ENCODE data around the gene LDHA.

The LDHA gene

GRCh38 chr11:18408558-18409291, 14.4 kb downstream of the LDHA start:
- no peak overlapping the region for H3K4me3 Mint-ChIP-seq
- H3K27ac Mint-ChIP-seq = no peak overlapping the region
- no peaks in the 10 kb centered on the region for H3K9me3 Mint-ChIP-seq
- H3K4me1 Mint-ChIP-seq = peaks cover 9% of the 10 kb centered on the region
- peaks cover 32% of the 10 kb centered on the region for H3K36me3 Mint-ChIP-seq (ENCODE audit: low read depth)
- DNase-seq = peak; percentile 27
- H3K27me3 Mint-ChIP-seq = no peaks in the 10 kb centered on the region
- ATAC-seq = peak; percentile 40

GRCh38 chr11:18416459-18416858, 22.1 kb downstream of the LDHA start:
- Mint-ChIP-seq H3K4me1 (peaks cover 11% of the 10 kb centered on the region), H3K27ac (no peak overlapping the region), H3K4me3 (no peak overlapping the region), H3K36me3 (ENCODE audit: low read depth) (no peaks in the 10 kb centered on the region), H3K9me3 (no peaks in the 10 kb centered on the region), H3K27me3 (no peaks in the 10 kb centered on the region)
- DNase-seq = no peak
- no peak for ATAC-seq

GRCh38 chr11:18419040-18419439, 24.7 kb downstream of the LDHA start:
- Mint-ChIP-seq H3K27ac (no peak overlapping the region), H3K36me3 (ENCODE audit: low read depth) (no peaks in the 10 kb centered on the region), H3K9me3 (no peaks in the 10 kb centered on the region), H3K27me3 (no peaks in the 10 kb centered on the region), H3K4me1 (peaks cover 8% of the 10 kb centered on the region), H3K4me3 (no peak overlapping the region)
- DNase-seq (no peak), ATAC-seq (no peak)

GRCh38 chr11:18420067-18420466, 25.7 kb downstream of the LDHA start:
- Mint-ChIP-seq H3K9me3 (no peaks in the 10 kb centered on the region), H3K27ac (no peak overlapping the region), H3K4me3 (no peak overlapping the region), H3K4me1 (peaks cover 8% of the 10 kb centered on the region), H3K27me3 (no peaks in the 10 kb centered on the region), H3K36me3 (ENCODE audit: low read depth) (no peaks in the 10 kb centered on the region)
- ATAC-seq (no peak), DNase-seq (no peak)

GRCh38 chr11:18427240-18427639, 32.9 kb downstream of the LDHA start:
- peaks cover 4% of the 10 kb centered on the region for H3K4me1 Mint-ChIP-seq
- no peaks in the 10 kb centered on the region for H3K27me3 Mint-ChIP-seq
- DNase-seq (no peak), ATAC-seq (no peak)
- H3K4me3 Mint-ChIP-seq = no peak overlapping the region
- H3K27ac Mint-ChIP-seq = no peak overlapping the region
- H3K9me3 Mint-ChIP-seq = peaks cover under 1% of the 10 kb centered on the region
- no peaks in the 10 kb centered on the region for H3K36me3 Mint-ChIP-seq (ENCODE audit: low read depth)

- Mint-ChIP-seq H3K9me3 (peaks cover 6% of the 10 kb centered on the region), H3K4me1 (peaks cover 4% of the 10 kb centered on the region), H3K27ac (no peak overlapping the region), H3K4me3 (no peak overlapping the region), H3K36me3 (ENCODE audit: low read depth) (no peaks in the 10 kb centered on the region), H3K27me3 (no peaks in the 10 kb centered on the region)
- ATAC-seq (no peak), DNase-seq (no peak)
Measured at GRCh38 chr11:18429332-18429731, 35.0 kb downstream of the LDHA start.

DNA sequence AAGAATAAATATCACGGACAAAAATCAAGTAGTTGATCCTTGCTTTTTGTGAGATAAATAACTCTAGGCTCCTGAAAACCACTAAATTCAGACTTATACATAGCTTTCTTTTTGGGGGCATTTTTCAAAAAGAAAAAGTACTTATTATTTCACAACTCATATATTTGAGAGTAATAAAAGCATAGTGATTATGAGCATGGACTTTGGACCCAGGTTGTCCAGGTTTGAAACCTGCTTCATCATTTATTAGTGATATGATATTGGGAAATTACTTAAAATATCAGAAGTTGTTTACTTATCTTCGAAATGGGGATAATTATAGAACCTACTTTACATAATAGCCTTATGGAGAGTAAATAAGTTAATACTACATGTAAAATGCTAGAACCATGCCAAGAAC, 44.3 kb downstream of the LDHA start:
- Mint-ChIP-seq H3K9me3 (peaks cover 5% of the 10 kb centered on the region), H3K36me3 (ENCODE audit: low read depth) (no peaks in the 10 kb centered on the region), H3K4me3 (no peak overlapping the region), H3K27me3 (no peaks in the 10 kb centered on the region), H3K4me1 (no peaks in the 10 kb centered on the region), H3K27ac (no peak overlapping the region)
- ATAC-seq (no peak), DNase-seq (no peak)

DNA sequence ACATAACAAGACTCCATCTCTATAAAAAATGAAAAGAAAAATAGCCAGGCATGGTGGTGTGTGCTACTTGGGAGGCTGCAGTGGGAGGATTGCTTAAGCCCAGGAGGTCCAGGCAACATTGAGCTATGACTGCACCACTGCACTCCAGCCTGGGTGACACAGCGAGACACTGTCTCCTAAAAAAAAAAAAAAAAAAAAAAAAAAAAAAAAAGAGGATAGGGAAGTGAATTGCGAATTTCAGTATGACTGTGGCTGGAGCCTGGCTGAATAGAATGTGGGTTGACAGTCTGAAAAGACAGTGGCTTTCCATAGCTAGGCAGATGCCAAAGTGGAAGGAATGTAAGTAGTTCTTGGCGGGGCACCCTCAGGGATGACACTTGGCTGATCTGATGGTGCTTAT, 54.9 kb downstream of the LDHA start:
- no peaks in the 10 kb centered on the region for H3K9me3 Mint-ChIP-seq
- peaks cover 6% of the 10 kb centered on the region for H3K27me3 Mint-ChIP-seq
- H3K4me1 Mint-ChIP-seq = no peaks in the 10 kb centered on the region
- no peak overlapping the region for H3K4me3 Mint-ChIP-seq
- ATAC-seq (no peak), DNase-seq (no peak)
- H3K27ac Mint-ChIP-seq = no peak overlapping the region
- H3K36me3 Mint-ChIP-seq (ENCODE audit: low read depth) = no peaks in the 10 kb centered on the region

DNA sequence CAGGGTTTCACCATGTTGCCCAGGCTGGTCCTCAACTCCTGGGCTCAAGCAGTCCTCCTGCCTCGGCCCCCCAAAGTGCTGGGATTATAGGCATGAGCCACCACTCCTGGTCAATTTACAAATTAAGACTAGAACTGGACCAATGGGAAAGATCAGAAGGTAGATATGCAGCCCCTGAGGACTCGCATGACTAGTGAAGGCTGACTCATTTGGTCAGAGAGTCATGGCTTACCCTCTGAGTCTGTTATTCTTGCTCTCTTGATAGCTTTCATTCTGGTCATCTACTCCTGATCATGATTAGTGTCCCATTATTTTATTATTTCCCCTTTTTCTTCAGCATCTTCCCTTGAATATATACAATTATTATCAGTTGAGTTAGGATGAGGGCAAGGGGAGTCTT, 58.6 kb downstream of the LDHA start:
- H3K9me3 Mint-ChIP-seq = no peaks in the 10 kb centered on the region
- no peak for ATAC-seq
- no peak overlapping the region for H3K27ac Mint-ChIP-seq
- H3K36me3 Mint-ChIP-seq (ENCODE audit: low read depth) = no peaks in the 10 kb centered on the region
- H3K4me1 Mint-ChIP-seq = peaks cover 4% of the 10 kb centered on the region
- H3K4me3 Mint-ChIP-seq = no peak overlapping the region
- peaks cover 11% of the 10 kb centered on the region for H3K27me3 Mint-ChIP-seq
- DNase-seq = no peak

GRCh38 chr11:18455686-18456372, 61.5 kb downstream of the LDHA start, which contains the start of gene LDHAL6A:
Gene LDHAL6A (plus strand): TSS chr11:18455856. CDS start chr11:18456681, 825 bp downstream.
- H3K36me3 Mint-ChIP-seq (ENCODE audit: low read depth) = no peaks in the 10 kb centered on the region

GRCh38 chr11:18457450-18457849, 63.1 kb downstream of the LDHA start:
- no peaks in the 10 kb centered on the region for H3K36me3 Mint-ChIP-seq (ENCODE audit: low read depth)
- no peak overlapping the region for H3K4me3 Mint-ChIP-seq
- H3K4me1 Mint-ChIP-seq = peaks cover 4% of the 10 kb centered on the region
- DNase-seq (no peak), ATAC-seq (peak; percentile 25)
- no peaks in the 10 kb centered on the region for H3K9me3 Mint-ChIP-seq
- H3K27me3 Mint-ChIP-seq = peaks cover 5% of the 10 kb centered on the region
- no peak overlapping the region for H3K27ac Mint-ChIP-seq

More at GRCh38 chr11:18455686-18456372, 61.5 kb downstream of the LDHA start, which contains the start of gene LDHAL6A:
- no peak within 1 kb of the TSS for H3K4me3 Mint-ChIP-seq
- no peak for DNase-seq
- peaks cover 5% of the 10 kb centered on the region for H3K27me3 Mint-ChIP-seq
- H3K4me1 Mint-ChIP-seq = peaks cover 4% of the 10 kb centered on the region
- H3K27ac Mint-ChIP-seq = no peak within 1 kb of the TSS
- ATAC-seq = peak; percentile 35
- H3K9me3 Mint-ChIP-seq = no peaks in the 10 kb centered on the region

All from activated naive CD8-positive, alpha-beta T cell treated with anti-CD3 and anti-CD28 coated beads, Interleukin-2, amount 50 U/mL, for 24 hours (primary cell).